Neuronal stem cell (in vitro differentiated cells): ENCODE results near the gene CFAP52.
"Not testable (repeated sequence)": the region's sequence is repeated elsewhere in the genome, so short reads cannot be mapped to it uniquely, and the experiment has no call there.

Experiments used
- DNase-seq: peaks from one replicate; pipeline ENCODE4 v3.0.0-alpha.2; 2013; ENCODE audit warnings: low spot score
- H2AFZ ChIP-seq: one replicate; pipeline ENCODE4 v1.6.1; 2013; ENCODE audit warnings: mild to moderate bottlenecking, low read length, inconsistent platforms
- H2AK5ac ChIP-seq: 2 replicates; pipeline ENCODE4 v1.6.1; 2013; ENCODE audit warnings: low read depth, mild to moderate bottlenecking, inconsistent platforms, low read length, moderate library complexity, mixed read lengths
- H2BK120ac ChIP-seq: 2 replicates; pipeline ENCODE4 v1.6.1; 2013; ENCODE audit warnings: low read depth, mild to moderate bottlenecking, inconsistent platforms, low read length, moderate library complexity, mixed read lengths
- H2BK12ac ChIP-seq: one replicate; pipeline ENCODE4 v1.6.1; 2013; ENCODE audit warnings: low read length, inconsistent platforms
- H2BK15ac ChIP-seq: 2 replicates; pipeline ENCODE4 v1.6.1; 2013; ENCODE audit warnings: mild to moderate bottlenecking, low read length, inconsistent platforms, mixed read lengths
- H2BK5ac ChIP-seq: one replicate; pipeline ENCODE4 v1.6.1; 2013; ENCODE audit warnings: inconsistent platforms, mild to moderate bottlenecking, low read length, moderate library complexity
- H3K14ac ChIP-seq: one replicate; pipeline ENCODE4 v1.6.1; 2013; ENCODE audit warnings: low read length, inconsistent platforms
- H3K18ac ChIP-seq: 2 replicates; pipeline ENCODE4 v1.6.1; 2013; ENCODE audit warnings: low read length, inconsistent platforms
- H3K23ac ChIP-seq: 2 replicates; pipeline ENCODE4 v1.6.1; 2013; ENCODE audit warnings: low read depth, mild to moderate bottlenecking, mixed read lengths, low read length, inconsistent platforms; ENCODE audit not compliant: poor library complexity
- H3K27ac ChIP-seq: replicated peaks from 3 replicates; pipeline ENCODE4 v1.5.1; 2013; ENCODE audit warnings: low read length, inconsistent platforms
- H3K27me3 ChIP-seq, 3 experiments: 2 replicates each; pipeline ENCODE4 v1.6.1; 2013; ENCODE audit warnings: low read length in 3 of 3, mild to moderate bottlenecking in 2 of 3, inconsistent platforms in 1 of 3, low read depth in 1 of 3, mixed read lengths in 1 of 3, moderate library complexity in 1 of 3; ENCODE audit not compliant: control insufficient read depth in 3 of 3, insufficient read depth in 3 of 3
- H3K36me3 ChIP-seq, 2 donors: replicated peaks in 1 of 2; 2 replicates each; pipeline ENCODE4 v1.6.1; 2013; ENCODE audit warnings: low read length in 2 of 2; ENCODE audit not compliant: control insufficient read depth in 2 of 2, insufficient read depth in 2 of 2
- H3K4ac ChIP-seq: 2 replicates; pipeline ENCODE4 v1.6.1; 2013; ENCODE audit warnings: inconsistent platforms, mild to moderate bottlenecking, low read length, moderate library complexity
- H3K4me1 ChIP-seq, 2 donors: 1 replicate in 1 of 2; 2 replicates in 1 of 2; pipeline ENCODE4 v1.6.1; 2013; ENCODE audit warnings: low read length in 2 of 2, low read depth in 1 of 2; ENCODE audit not compliant: control insufficient read depth in 2 of 2, insufficient read depth in 1 of 2
- H3K4me2 ChIP-seq: one replicate; pipeline ENCODE4 v1.6.1; 2013; ENCODE audit warnings: mild to moderate bottlenecking, low read length, inconsistent platforms; ENCODE audit not compliant: insufficient read depth, poor library complexity, severe bottlenecking
- H3K4me3 ChIP-seq, 2 donors: 2 replicates each; pipeline ENCODE4 v1.5.1; 2013; ENCODE audit warnings: low read length in 2 of 2, mild to moderate bottlenecking in 2 of 2, inconsistent platforms in 1 of 2, moderate library complexity in 1 of 2
- H3K79me1 ChIP-seq: one replicate; pipeline ENCODE4 v1.6.1; 2013; ENCODE audit warnings: low read depth, mild to moderate bottlenecking, inconsistent platforms, low read length, moderate library complexity
- H3K9ac ChIP-seq: one replicate; pipeline ENCODE4 v1.6.1; 2013; ENCODE audit warnings: mild to moderate bottlenecking, low read depth, low read length, inconsistent platforms; ENCODE audit not compliant: poor library complexity
- H3K9me3 ChIP-seq, 2 donors: replicated peaks in 1 of 2; 2 replicates each; pipeline versions ENCODE3 to v1.6.1; 2013; ENCODE audit warnings: low read length in 2 of 2, mild to moderate bottlenecking in 2 of 2, inconsistent platforms in 1 of 2, low read depth in 1 of 2, mixed read lengths in 1 of 2, moderate library complexity in 1 of 2; ENCODE audit not compliant: control insufficient read depth in 2 of 2, insufficient read depth in 1 of 2
- H4K8ac ChIP-seq: one replicate; pipeline ENCODE4 v1.6.1; 2013; ENCODE audit warnings: low read depth, mild to moderate bottlenecking, inconsistent platforms, low read length, moderate library complexity
- H4K91ac ChIP-seq: one replicate; pipeline ENCODE4 v1.6.1; 2013; ENCODE audit warnings: low read length, low read depth, mild to moderate bottlenecking, inconsistent platforms; ENCODE audit not compliant: poor library complexity
- WGBS, 2 donors: extraction: QIAGEN DNeasy Blood & Tissue Kit; methylation state at CpG; one replicate each; pipeline ENCODE4 v1.1.7; 2013; ENCODE audit warnings: missing lambda C conversion rate in 2 of 2, mixed read lengths in 1 of 2; ENCODE audit not compliant: insufficient read length in 2 of 2, insufficient replicate concordance in 1 of 2; ENCODE audit errors: extremely low coverage in 2 of 2; 5-methylcytosine and 5-hydroxymethylcytosine counted together

Gene CFAP52

GRCh38 chr17:9598661-9599060, 22.2 kb downstream of the CFAP52 start:
- Histone ChIP-seq H3K23ac (no peak overlapping the region), H2AFZ (no peak overlapping the region), H2BK12ac (no peak overlapping the region), H3K4ac (no peak overlapping the region), H3K4me3 (no peak overlapping the region), H3K36me3 (no peaks in the 10 kb centered on the region), H3K79me1 (no peaks in the 10 kb centered on the region), H2BK120ac (no peak overlapping the region), H3K18ac (no peak overlapping the region), H4K8ac (no peak overlapping the region), H4K91ac (no peak overlapping the region), H2BK5ac (no peak overlapping the region), H2AK5ac (no peak overlapping the region), H2BK15ac (no peak overlapping the region), H3K27ac (no peak overlapping the region), H3K27me3 (no peaks in the 10 kb centered on the region), H3K4me2 (no peak overlapping the region), H3K9ac (no peak overlapping the region), H3K9me3 (no peaks in the 10 kb centered on the region), H3K14ac (no peak overlapping the region), H3K4me1 (no peaks in the 10 kb centered on the region)
- WGBS, 2 donors: no CpG with 5 or more reads among the region's 4 CpGs
- no peak for DNase-seq

GRCh38 chr17:9604583-9604982, 28.1 kb downstream of the CFAP52 start:
- not testable (repeated sequence) for H3K27me3 ChIP-seq, H3K4me3 ChIP-seq, H2BK15ac ChIP-seq, H3K18ac ChIP-seq, H3K9me3 ChIP-seq, H4K8ac ChIP-seq, H3K23ac ChIP-seq, H2BK12ac ChIP-seq, H3K4me1 ChIP-seq, H2BK5ac ChIP-seq, H2AK5ac ChIP-seq, H2AFZ ChIP-seq, H3K14ac ChIP-seq, H3K36me3 ChIP-seq, H2BK120ac ChIP-seq, H3K4ac ChIP-seq, H3K79me1 ChIP-seq, H4K91ac ChIP-seq, H3K27ac ChIP-seq, H3K9ac ChIP-seq, DNase-seq, H3K4me2 ChIP-seq
- no CpG with 5 or more reads among the region's 5 CpGs for WGBS, 2 donors

GRCh38 chr17:9606453-9606852, 30.0 kb downstream of the CFAP52 start:
- no peak overlapping the region for H2BK5ac ChIP-seq
- no peak overlapping the region for H4K91ac ChIP-seq
- H3K36me3 ChIP-seq: no peaks in the 10 kb centered on the region
- no peaks in the 10 kb centered on the region for H3K27me3 ChIP-seq
- DNase-seq: no peak
- no peak overlapping the region for H3K4me2 ChIP-seq
- H3K18ac ChIP-seq: no peak overlapping the region
- no peak overlapping the region for H2BK15ac ChIP-seq
- no CpG with 5 or more reads among the region's 6 CpGs for WGBS, 2 donors
- H3K9me3 ChIP-seq: no peaks in the 10 kb centered on the region
- H4K8ac ChIP-seq: no peak overlapping the region
- no peak overlapping the region for H2AFZ ChIP-seq
- H3K9ac ChIP-seq: no peak overlapping the region
- H3K4me3 ChIP-seq: no peak overlapping the region
- H3K4me1 ChIP-seq: no peaks in the 10 kb centered on the region
- no peak overlapping the region for H2BK120ac ChIP-seq
- H3K4ac ChIP-seq: no peak overlapping the region
- H3K79me1 ChIP-seq: no peaks in the 10 kb centered on the region
- H3K14ac ChIP-seq: no peak overlapping the region
- H2AK5ac ChIP-seq: no peak overlapping the region
- no peak overlapping the region for H2BK12ac ChIP-seq
- H3K27ac ChIP-seq: no peak overlapping the region
- no peak overlapping the region for H3K23ac ChIP-seq

- H3K36me3 ChIP-seq, DNase-seq, H3K23ac ChIP-seq, H3K27ac ChIP-seq, H2BK15ac ChIP-seq, H3K9me3 ChIP-seq, H3K4me1 ChIP-seq, H2AFZ ChIP-seq, H2AK5ac ChIP-seq, H4K91ac ChIP-seq, H3K4me2 ChIP-seq, H3K4me3 ChIP-seq, H2BK12ac ChIP-seq, H3K18ac ChIP-seq, H3K4ac ChIP-seq, H3K14ac ChIP-seq, H3K9ac ChIP-seq, H3K79me1 ChIP-seq, H4K8ac ChIP-seq, H3K27me3 ChIP-seq, H2BK5ac ChIP-seq, H2BK120ac ChIP-seq: not testable (repeated sequence)
- no CpG with 5 or more reads among the region's 5 CpGs for WGBS, 2 donors
Measured at GRCh38 chr17:9607058-9607457, 30.6 kb downstream of the CFAP52 start.
